Measurements from ENCODE around the gene ICA1. TPM values are rescaled to one million over a fixed set of nuclear protein-coding genes. Genes with fewer than 3 reads are reported as not detected.

ICA1 gene
- total RNA-seq, 1 donor from 2014 or later, result 44.3 TPM

DNA sequence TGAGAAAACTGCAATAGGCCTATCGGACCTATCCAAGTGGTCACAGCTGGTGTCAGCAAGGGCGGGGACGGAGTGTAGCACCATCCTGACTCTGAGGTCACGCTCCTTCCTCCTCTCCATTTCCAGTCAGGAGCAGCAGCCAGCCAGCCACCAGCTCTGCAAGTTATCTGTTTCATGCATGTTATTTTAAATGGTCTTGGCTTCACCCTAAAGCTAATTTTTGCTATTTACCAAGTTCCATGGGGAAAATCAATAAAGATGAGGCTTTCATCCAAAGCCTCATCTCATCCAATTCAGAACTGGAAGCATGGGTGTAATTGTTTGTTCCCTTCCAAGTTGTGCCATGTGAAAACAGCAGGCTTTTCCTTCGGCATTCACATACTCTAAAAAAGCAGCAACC lies 49.3 kb downstream of the ICA1 start:
- intact Hi-C loops (cut with DNase I), result loop anchor here (10.0 kb wide), 3 partner anchors 528 to 788 kb away; no protein-coding TSS in a partner anchor
- no peak for DNase-seq (ENCODE audit: missing footprints)
- ATAC-seq, result no peak

DNA sequence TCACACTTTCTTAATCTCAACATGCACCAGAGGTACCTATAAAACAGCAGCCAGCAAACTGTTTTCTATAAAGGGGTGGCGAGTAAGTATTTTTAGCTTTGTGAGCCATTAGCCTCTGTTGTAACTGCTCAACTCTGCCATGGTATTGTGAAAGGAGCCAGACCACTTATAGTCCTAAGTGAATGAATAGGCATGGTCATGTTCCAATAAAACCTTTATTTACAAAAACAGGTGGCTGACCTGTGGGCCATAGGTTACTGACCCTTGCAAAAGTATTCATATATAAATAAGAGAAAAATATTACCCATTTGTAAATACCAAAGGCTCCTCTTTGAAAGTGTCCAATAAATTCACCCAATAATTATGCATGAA lies 50.3 kb downstream of the ICA1 start:
- intact Hi-C loops (cut with DNase I), result loop anchor here (10.0 kb wide), 3 partner anchors 527 to 787 kb away; no protein-coding TSS in a partner anchor
- no peak for DNase-seq (ENCODE audit: missing footprints)
- peak; percentile 74 for ATAC-seq

DNA sequence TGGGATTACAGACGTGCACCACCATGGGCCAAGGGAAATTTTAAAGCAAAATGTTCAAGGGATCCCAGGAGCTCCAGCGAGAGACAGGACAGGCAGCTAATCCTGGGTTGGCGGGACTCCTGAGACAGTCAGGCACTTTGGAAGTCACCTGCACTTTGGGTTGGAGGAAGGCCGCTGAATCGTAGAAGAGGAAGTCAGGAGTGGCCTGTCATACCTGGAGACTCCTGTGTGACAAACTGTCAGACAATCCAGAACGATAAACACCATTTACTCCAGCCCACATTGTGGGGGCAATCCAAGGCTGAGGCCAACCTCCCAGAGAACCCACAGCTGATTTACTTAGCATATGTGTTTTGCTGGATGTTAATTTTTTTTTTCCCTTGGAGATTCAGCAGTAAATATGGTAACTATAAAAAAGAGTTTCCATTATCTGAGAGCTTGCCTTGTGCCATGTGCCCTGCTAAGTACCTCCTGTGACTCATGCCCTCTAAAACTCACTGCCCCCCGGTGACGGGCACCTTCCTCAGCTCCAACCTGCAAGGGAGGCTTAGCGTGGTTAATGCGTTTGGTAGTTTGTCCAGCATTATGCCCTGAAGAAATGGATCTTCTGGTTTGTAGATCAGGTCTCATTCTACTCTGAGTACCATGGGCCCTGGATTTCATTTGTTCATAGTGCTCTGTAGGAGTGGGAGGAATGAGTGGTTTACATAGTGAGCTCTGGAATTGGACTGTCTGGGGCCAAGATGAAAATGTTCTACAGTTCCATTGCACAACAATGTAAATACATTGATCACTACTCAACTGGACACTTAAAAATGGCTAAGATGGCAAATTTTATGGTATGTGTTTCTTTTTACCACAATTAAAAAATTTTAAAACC lies 50.9 kb downstream of the ICA1 start:
- intact Hi-C loops (cut with DNase I), result loop anchor here (10.0 kb wide), 3 partner anchors 526 to 786 kb away; no protein-coding TSS in a partner anchor
- no peak for ATAC-seq
- DNase-seq (ENCODE audit: missing footprints), result no peak

DNA sequence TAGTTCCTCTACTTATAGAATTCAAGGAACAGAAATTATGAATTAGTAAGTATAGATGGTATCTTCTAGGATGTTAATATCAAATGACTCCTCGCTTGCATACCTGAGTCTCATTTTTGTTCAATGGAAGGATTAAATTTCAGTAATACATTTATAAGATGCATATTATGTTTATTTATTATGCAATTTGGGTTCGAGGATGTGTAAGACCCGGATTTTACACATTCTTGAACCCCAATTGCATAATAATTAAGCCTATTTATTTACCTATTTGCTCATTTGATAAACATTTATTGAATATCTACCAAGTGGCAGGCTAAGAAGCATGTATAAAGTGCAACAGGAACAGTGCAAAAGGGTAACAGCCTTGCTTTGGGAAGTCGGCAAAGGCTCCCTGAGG lies 52.6 kb downstream of the ICA1 start:
- intact Hi-C loops (cut with DNase I), result no loop called here
- DNase-seq (ENCODE audit: missing footprints) (no peak), ATAC-seq (no peak)

DNA sequence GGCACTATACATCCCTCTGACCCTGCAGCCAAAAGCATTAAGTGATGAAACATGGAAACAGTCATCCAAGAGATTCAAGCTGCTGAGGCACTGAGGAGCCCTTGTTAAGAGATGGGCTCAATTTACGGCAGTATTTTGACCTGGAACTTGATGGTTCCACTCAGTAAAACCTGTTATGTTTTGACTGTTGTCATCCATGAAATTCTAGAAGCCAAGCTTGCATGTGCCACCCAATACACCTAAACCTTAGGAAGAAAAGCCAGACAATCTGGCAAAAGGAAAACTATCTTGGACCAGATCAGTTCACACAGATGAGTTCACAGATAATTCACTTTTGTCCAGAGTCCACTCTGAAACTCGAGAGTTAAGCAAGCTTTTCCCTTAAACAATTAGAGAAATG lies 53.2 kb downstream of the ICA1 start:
- intact Hi-C loops (cut with DNase I), result no loop called here
- ATAC-seq (no peak), DNase-seq (ENCODE audit: missing footprints) (no peak)

DNA sequence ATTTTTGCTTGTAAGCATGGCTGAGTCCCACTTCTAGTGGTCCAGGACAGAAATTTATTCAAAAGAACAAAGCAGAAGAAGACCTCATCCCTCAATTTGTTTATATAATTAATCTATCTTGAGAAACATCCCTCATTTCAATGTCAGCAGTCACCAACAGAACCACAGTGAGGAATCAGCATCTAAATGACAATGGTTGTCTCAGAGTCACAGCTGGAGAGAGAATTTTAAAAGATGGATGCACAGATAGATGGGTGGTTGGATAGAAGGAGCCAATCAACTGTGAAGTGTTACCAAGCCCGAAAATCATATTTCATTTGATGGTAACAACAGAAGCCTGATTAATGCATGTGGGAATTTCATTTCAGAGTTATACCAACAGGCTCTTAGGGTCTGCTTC lies 55.0 kb downstream of the ICA1 start:
- DNase-seq (ENCODE audit: missing footprints), result no peak
- intact Hi-C loops (cut with DNase I), result no loop called here
- no peak for ATAC-seq

DNA sequence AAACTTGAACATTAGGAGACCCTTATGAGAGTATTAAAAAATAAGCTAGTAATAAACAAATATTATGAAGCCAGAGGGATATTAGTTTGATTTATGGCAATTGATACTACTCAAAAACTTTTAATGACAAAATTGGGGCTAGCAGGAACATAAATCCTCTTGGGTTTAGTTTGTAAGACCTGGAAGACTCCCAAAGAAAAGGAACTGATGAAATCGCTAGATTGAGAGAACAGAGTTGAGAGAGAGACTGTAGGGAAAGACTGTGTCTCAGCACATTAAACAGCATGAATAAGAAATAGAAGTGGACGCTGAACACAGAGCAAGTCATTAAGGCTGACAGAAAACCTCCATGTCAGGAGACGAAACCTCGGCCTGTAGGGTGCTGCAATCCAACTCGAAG lies 56.4 kb downstream of the ICA1 start:
- ATAC-seq (no peak), DNase-seq (ENCODE audit: missing footprints) (no peak)
- intact Hi-C loops (cut with DNase I), result no loop called here

DNA sequence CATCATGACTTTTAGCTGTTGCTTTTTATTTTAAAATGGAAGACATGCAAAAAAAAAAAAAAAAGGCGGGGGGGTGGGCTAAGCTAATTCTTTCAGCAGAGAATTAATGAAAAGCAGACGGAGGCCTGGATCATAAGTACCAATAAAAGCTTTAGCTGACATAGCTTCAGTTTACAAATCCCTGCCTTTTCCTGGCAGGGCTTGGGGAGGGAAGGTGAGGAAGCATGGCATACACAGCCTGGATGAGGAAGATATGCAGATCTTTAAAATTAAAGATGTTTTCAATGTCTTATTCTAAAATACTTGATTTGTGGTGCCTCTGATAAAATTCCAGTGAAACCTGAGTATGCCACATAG lies 57.0 kb downstream of the ICA1 start:
- no peak for ATAC-seq
- intact Hi-C loops (cut with DNase I), result no loop called here
- DNase-seq (ENCODE audit: missing footprints), result no peak

DNA sequence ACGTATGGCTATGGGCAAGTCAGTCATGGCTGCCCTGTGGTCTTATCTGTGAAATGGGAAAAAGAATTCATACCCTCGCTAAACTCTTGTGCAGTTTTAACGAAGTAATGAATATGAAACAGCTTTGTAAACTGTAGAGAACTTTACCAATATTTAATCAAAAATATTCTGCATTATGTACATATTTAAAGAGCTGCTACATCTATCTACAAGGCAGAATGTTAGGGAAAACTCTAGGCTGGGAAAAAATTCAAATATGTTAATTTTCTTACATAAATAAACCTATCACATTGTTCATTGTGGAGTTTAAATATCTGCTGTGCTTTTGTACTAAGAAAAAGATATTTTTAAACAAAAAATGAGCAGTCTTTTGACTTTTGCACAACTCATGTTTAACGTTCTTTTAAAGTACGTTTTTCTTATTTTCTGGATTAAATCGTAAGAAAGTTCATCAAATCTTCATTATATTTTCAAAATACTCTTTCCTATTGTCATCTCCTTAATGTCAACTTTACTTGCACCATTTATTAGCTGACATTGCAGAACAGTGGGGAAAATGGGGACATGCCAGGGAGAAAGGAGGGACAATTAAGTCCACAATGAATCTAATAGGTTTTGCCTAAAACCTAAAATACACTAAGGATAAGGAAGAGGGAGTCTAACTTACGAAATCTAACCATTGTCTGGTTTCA lies 57.5 kb downstream of the ICA1 start:
- ATAC-seq (no peak), DNase-seq (ENCODE audit: missing footprints) (no peak)
- intact Hi-C loops (cut with DNase I), result no loop called here

DNA sequence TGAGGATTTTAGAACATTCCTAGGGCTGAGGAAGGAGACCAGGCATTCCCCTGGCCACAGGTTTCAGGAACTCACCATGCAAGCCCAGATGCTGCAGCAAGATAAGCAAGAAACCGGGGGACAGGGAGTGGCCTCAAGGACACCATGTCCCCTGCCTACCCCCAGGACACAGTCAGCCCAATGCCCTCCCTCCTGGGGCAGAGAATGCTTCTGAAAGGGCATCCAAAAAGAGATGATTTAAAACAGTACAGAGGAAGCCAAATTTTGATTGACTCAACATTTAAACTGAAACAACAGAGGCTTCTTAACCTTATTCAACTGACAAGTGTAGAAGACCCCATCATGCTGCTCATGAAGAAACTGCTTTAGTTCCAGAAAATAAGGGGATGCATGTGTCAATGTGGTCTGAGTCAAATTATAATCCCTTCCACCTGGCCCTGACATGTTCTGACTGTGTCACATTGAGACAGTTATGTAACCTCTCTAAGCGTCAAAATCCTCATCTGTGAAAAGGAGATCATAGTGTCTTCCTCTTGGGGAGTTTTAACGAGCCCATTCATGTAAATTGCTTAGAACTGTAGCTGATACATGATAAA lies 60.0 kb downstream of the ICA1 start:
- intact Hi-C loops (cut with DNase I), result no loop called here
- DNase-seq (ENCODE audit: missing footprints) (no peak), ATAC-seq (no peak)

DNA sequence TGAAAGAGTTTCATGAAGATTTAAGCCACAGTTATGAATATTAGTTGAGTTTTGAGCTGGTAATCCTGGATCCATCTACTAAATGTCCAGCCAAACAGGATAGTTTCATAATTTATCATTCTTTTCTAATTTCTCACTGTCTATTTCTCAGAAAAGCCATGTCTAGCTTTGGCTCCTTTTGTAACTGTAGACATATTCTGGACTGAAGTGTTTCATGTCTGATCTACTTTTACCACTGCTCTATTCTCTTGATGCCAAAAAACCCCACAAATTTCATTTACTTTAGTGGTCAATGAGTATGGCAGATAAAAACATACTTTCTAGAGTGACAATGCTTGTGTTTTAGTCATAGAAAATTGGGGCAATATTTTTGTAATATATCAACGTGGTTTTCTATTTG lies 61.2 kb downstream of the ICA1 start:
- intact Hi-C loops (cut with DNase I), result no loop called here
- DNase-seq (ENCODE audit: missing footprints) (no peak), ATAC-seq (no peak)

DNA sequence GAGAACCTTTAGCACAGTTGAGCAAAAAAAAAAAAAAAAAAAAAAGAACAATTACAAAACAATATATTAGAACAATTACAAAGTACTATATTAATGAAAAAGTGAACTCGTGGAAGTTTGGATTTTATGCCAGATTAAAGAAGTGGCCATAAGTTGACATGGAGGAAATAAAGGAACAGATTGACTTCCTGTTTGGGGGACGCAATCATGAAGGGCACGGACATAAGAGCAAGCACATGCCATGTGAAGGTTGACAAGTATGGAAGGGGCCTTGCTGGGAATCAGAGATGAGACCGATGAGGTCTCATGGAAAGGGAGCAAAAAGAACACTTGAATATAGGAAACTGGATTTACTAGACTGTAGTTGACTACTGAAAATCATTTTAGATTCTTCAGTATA lies 61.7 kb downstream of the ICA1 start:
- intact Hi-C loops (cut with DNase I), result no loop called here
- DNase-seq (ENCODE audit: missing footprints) (no peak), ATAC-seq (no peak)

DNA sequence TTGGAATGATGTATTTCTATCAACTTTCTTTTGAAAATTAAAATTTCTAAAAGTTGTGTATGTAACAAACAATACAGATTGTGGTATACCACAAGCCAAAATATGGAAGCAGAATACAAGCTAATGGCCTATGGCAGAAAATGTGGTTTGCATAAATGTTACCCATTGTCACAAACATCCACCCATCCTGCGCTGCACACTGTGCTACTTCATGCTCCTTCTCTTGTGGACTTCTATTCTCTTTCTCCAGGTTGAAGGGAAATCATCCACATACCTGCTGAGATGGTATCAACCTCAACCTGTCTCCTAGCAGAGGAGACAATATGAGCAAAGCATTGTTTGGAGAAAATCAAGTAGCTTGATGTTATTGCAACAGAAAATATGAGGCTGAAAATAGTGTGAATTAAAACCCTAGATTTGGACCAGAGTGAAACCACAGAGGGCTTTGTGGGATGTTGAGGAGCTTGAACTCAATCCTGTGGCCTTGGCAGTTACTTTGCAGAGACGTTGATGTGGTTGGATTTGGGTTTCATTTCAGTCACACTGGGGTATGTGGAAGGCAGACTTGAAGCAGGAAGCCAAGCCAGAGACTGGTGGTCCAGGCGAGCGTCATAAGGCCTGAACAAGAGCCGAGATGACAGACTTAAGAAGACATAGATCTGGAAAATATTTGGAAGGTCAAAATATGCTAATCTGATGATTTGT lies 63.8 kb downstream of the ICA1 start:
- intact Hi-C loops (cut with DNase I), result no loop called here
- no peak for ATAC-seq
- no peak for DNase-seq (ENCODE audit: missing footprints)

DNA sequence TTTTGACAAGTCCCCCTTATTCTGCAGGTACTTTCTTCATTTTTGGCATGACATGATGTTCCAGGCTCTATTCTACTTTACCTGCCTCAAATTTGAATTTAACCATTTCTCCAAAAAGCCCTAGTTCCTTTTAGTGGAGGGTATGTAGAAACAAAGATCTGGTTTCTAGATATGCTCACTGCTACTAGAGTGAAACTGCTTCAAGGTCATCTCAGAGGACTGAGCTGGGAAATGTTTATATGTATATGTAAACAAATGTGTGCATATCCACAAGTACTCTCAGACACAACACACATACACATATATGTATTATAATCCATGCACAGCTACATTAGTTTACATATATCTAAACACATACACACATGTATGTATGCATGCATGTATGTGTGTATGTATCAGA lies 69.1 kb downstream of the ICA1 start:
- no peak for DNase-seq (ENCODE audit: missing footprints)
- no peak for ATAC-seq
- intact Hi-C loops (cut with DNase I), result no loop called here

DNA sequence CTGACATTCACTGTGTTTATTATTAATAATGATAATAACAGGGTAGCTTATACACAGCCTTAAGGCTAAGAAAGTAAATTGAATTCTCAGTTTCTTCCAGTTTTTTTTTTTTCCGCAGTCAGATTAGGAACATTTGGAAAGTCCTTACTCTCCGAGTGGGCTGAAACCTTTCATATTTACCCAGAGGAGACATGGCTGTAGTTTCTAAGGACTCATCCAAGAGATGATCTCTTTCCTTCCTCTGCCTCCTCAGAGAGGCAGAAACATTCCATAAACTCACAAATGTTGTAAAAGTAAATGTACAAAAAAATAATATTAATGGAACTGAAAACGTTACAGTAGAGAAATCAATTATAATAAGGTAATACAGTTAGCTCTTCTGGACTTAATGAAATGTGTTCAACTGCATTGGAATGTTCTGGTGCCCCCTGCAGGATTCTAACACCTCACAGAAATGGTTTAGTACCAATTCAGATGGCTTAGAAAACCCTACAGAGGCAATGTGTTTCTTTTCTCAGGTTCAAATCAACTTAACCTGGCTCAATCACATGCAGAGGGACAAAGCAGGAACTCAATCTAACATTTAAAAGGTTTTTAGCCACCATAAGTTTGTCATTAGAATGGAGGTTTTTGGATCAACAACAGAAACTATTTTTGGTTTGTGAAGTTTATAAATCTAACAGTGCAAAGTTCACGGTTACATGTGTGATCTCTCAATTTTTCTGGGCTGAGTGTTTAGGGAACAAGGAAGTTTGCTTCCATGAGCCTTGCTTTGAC lies 71.7 kb downstream of the ICA1 start:
- DNase-seq (ENCODE audit: missing footprints) (no peak), ATAC-seq (no peak)
- intact Hi-C loops (cut with DNase I), result no loop called here

DNA sequence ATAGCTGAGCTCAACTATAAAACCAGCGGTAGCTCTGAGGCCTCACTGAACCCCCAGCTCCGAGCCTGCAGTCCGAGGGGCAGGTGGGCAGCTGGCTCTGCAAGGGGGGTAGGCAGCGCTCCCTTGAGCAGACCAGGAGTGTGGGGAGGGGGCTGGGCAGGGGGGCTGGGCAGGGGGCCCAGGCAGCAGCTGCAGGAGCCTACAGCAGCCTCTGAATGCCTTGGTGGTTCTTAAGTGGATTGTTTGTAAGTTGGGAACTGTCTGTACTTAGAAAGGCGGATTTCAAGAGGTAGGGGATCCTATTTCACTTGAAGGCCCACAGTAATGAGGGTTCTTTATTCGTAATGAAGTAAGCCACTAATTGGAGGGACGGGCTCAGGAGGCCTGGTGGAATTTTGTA lies 72.3 kb downstream of the ICA1 start:
- no peak for DNase-seq (ENCODE audit: missing footprints)
- intact Hi-C loops (cut with DNase I), result no loop called here
- no peak for ATAC-seq

DNA sequence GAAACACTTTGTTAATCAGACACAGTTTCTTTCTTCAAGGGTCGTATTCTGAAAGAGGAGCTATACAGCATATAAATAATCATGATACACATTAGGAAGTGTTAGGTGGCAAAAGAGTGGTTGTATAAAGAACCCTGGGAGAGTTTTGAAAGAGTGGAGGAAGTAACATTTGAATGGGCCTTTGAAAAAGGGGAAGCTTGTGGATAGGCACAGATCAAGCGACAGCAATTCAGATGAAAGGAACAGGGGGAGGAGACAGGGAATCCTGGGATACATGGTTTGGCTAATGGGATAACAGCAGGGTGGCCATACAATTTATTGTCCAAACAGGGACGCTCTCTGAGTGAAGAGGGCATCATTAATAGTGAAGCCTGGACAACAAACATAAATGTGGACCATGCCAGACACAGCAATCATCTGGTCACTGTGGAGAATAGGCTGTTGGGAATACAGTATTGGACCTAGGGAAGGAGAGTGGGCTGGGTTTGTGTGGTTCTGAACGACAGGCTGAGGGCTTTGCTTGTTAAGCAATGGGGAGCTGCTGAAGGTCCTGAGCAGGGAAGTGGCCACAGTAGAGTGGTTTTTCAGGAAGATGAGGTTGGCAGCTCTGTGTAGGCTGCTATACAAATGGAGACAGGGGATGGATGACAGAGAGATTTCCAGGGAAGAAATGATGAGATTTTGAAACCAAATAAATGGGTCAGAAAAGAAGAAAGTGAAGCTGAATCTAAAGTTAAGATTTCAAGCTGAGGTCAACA lies 75.9 kb downstream of the ICA1 start:
- DNase-seq (ENCODE audit: missing footprints), result no peak
- intact Hi-C loops (cut with DNase I), result no loop called here
- ATAC-seq, result no peak

DNA sequence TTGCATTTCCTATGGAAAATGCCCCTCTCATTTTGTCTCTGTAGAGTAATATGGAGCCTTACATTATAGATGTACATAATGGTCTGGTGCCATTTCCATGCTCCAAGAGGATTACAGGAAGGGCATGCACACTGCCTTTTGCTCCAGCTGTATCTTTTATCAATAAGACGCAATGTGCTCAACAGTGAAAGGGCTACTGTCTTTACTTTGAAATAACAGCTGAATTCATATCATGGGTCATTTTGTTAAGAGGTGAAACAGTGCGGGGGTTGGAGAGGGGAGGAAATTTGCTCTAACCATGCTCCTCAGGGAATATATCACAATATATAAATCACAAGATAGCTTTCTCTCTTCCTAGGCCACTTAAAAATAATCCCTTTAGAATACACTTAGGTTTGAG lies 77.7 kb downstream of the ICA1 start:
- intact Hi-C loops (cut with DNase I), result no loop called here
- ATAC-seq, result no peak
- DNase-seq (ENCODE audit: missing footprints), result no peak
